ENCODE results near the gene HDDC2. TPM values are rescaled to one million over a fixed set of nuclear protein-coding genes. Genes with fewer than 3 reads are reported as not detected.

HDDC2 gene
- total RNA-seq, 2 experiments from 2014 or later: 75.1 to 119 TPM

DNA sequence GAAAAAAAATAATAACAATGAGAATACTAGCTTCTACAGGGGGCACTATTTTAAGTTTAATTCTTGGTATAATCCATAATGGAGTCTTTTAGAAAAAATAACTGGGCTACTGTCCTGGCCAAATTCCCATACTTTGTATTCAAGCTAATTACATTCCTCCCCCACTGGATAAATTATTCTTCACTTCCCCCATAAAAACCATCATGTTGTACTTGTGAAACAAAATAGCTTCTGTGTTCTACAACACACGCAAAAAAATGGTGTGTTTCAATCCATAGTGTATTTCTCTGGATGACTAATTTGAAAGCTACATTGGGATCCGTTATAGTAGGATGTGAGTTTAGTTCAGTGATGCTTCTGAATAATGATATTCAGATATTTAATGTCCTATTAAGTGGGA, 21.6 kb upstream of the HDDC2 start:
- intact Hi-C loops (cut with micrococcal nuclease; ENCODE audit: unreplicated experiment): no loop called here
- ChIA-PET POLR2A (interaction anchor here (0.5 to 2.1 kb wide), 4 partner anchors 9 to 180 kb away, joined by 3 to 6 read pairs (median 4); no protein-coding TSS in a partner anchor), CTCF (ENCODE audit: unreplicated experiment) (no interaction called here)
- no peak overlapping the region for H3K4me2 ChIP-seq (ENCODE audit: low read length)
- no peaks in the 10 kb centered on the region for H3K9me2 ChIP-seq (ENCODE audit: insufficient read depth, low read length)
- H4K20me1 ChIP-seq (ENCODE audit: insufficient read depth, low read length): no peaks in the 10 kb centered on the region
- H3K27ac ChIP-seq (ENCODE audit: low read depth, low read length, poor library complexity, severe bottlenecking): no peak overlapping the region
- no peaks in the 10 kb centered on the region for H3K79me2 ChIP-seq (ENCODE audit: insufficient read depth, low read depth, low read length)
- no peak overlapping the region for H3K4me3 ChIP-seq (ENCODE audit: low read depth, low read length, poor library complexity, severe bottlenecking)
- H2AFZ ChIP-seq (ENCODE audit: low read length): no peak overlapping the region
- no peaks in the 10 kb centered on the region for H3K4me1 ChIP-seq (ENCODE audit: insufficient read depth, low read length, poor library complexity, severe bottlenecking)
- H3K36me3 ChIP-seq (ENCODE audit: insufficient read depth, low read length): no peaks in the 10 kb centered on the region
- no peaks in the 10 kb centered on the region for H3K9me3 ChIP-seq (ENCODE audit: low read length)
- no TSS peak for BruUV-seq (replicated peaks)
- TF ChIP-seq, protein P1, sequence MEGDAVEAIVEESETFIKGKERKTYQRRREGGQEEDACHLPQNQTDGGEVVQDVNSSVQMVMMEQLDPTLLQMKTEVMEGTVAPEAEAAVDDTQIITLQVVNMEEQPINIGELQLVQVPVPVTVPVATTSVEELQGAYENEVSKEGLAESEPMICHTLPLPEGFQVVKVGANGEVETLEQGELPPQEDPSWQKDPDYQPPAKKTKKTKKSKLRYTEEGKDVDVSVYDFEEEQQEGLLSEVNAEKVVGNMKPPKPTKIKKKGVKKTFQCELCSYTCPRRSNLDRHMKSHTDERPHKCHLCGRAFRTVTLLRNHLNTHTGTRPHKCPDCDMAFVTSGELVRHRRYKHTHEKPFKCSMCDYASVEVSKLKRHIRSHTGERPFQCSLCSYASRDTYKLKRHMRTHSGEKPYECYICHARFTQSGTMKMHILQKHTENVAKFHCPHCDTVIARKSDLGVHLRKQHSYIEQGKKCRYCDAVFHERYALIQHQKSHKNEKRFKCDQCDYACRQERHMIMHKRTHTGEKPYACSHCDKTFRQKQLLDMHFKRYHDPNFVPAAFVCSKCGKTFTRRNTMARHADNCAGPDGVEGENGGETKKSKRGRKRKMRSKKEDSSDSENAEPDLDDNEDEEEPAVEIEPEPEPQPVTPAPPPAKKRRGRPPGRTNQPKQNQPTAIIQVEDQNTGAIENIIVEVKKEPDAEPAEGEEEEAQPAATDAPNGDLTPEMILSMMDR (conservative IDR thresholded peaks at IDR 0.05; ENCODE audit: low read length): no peak
- TF ChIP-seq EZH2phosphoT487 (IDR thresholded peaks at IDR 0.05; ENCODE audit: borderline replicate concordance, low read depth, low read length): no peak
- no peak for DNase-seq (ENCODE audit: low spot score)

DNA sequence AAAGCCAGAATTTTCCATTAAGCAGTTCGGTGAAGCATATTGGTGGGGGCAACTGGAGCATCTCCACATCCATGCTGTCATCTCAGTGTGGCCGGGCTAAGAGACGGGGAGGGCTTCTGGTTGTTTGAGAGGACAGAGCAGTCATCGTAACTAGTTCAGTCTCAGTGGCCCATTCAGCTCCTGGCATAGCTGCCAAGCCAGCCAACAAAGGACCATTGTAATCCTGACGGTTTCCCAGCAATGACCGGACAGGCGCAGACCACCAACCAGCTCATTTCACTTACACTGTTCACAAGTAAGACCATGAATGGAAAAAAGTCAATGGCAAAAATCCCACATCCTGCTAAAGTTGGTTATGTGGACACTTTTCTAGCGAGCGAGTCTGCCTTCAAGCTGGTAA, 14.9 kb upstream of the HDDC2 start:
- Histone ChIP-seq H3K4me1 (ENCODE audit: insufficient read depth, low read length, poor library complexity, severe bottlenecking) (no peaks in the 10 kb centered on the region), H3K36me3 (ENCODE audit: insufficient read depth, low read length) (no peaks in the 10 kb centered on the region), H3K4me2 (ENCODE audit: low read length) (no peak overlapping the region), H3K9me2 (ENCODE audit: insufficient read depth, low read length) (no peaks in the 10 kb centered on the region), H3K27ac (ENCODE audit: low read depth, low read length, poor library complexity, severe bottlenecking) (no peak overlapping the region), H3K9me3 (ENCODE audit: low read length) (no peaks in the 10 kb centered on the region), H4K20me1 (ENCODE audit: insufficient read depth, low read length) (no peaks in the 10 kb centered on the region), H3K4me3 (ENCODE audit: low read depth, low read length, poor library complexity, severe bottlenecking) (no peak overlapping the region), H3K79me2 (ENCODE audit: insufficient read depth, low read depth, low read length) (no peaks in the 10 kb centered on the region), H2AFZ (ENCODE audit: low read length) (no peak overlapping the region)
- ChIA-PET CTCF (ENCODE audit: unreplicated experiment) (no interaction called here), POLR2A (no interaction called here)
- BruUV-seq (replicated peaks): no TSS peak
- TF ChIP-seq EZH2phosphoT487 (IDR thresholded peaks at IDR 0.05; ENCODE audit: borderline replicate concordance, low read depth, low read length): no peak
- TF ChIP-seq, protein P1 (conservative IDR thresholded peaks at IDR 0.05; ENCODE audit: low read length): no peak
- no peak for DNase-seq (ENCODE audit: low spot score)
- intact Hi-C loops (cut with micrococcal nuclease; ENCODE audit: unreplicated experiment): loop anchor here (10.0 kb wide), 1 partner anchor 358 kb away; no protein-coding TSS in a partner anchor

DNA sequence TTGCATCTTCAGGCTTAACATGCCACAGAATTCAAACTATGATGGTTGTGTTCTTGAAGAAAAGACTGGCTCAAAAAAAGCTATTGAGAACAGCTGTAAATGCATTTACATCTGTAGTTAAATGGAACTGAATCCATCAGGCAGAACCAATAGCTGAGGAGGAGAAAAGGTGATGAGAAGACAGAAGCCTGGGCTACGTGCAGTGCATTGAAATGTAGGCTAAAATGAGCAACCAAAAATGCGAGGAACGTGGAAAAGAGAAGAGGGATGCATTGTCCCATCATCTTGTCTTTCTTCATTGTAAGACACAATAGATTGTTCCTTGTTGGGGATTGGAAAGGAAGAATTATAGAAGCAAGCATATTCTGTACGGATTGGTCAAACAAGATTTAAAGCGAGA, 13.8 kb upstream of the HDDC2 start:
- H3K4me3 ChIP-seq (ENCODE audit: low read depth, low read length, poor library complexity, severe bottlenecking): no peak overlapping the region
- no peaks in the 10 kb centered on the region for H3K9me3 ChIP-seq (ENCODE audit: low read length)
- intact Hi-C loops (cut with micrococcal nuclease; ENCODE audit: unreplicated experiment): loop anchor here (10.0 kb wide), 1 partner anchor 359 kb away; no protein-coding TSS in a partner anchor
- TF ChIP-seq, protein P1 (conservative IDR thresholded peaks at IDR 0.05; ENCODE audit: low read length): no peak
- no peak for TF ChIP-seq EZH2phosphoT487 (IDR thresholded peaks at IDR 0.05; ENCODE audit: borderline replicate concordance, low read depth, low read length)
- H3K36me3 ChIP-seq (ENCODE audit: insufficient read depth, low read length): no peaks in the 10 kb centered on the region
- H3K4me1 ChIP-seq (ENCODE audit: insufficient read depth, low read length, poor library complexity, severe bottlenecking): no peaks in the 10 kb centered on the region
- no peak overlapping the region for H3K27ac ChIP-seq (ENCODE audit: low read depth, low read length, poor library complexity, severe bottlenecking)
- no TSS peak for BruUV-seq (replicated peaks)
- H3K79me2 ChIP-seq (ENCODE audit: insufficient read depth, low read depth, low read length): no peaks in the 10 kb centered on the region
- H4K20me1 ChIP-seq (ENCODE audit: insufficient read depth, low read length): no peaks in the 10 kb centered on the region
- DNase-seq (ENCODE audit: low spot score): no peak
- no peaks in the 10 kb centered on the region for H3K9me2 ChIP-seq (ENCODE audit: insufficient read depth, low read length)
- no peak overlapping the region for H2AFZ ChIP-seq (ENCODE audit: low read length)
- CTCF ChIA-PET (ENCODE audit: unreplicated experiment): interaction anchor here (0.9 kb wide), 1 partner anchor 438 kb away, joined by 3 read pairs; no protein-coding TSS in a partner anchor
- no peak overlapping the region for H3K4me2 ChIP-seq (ENCODE audit: low read length)
- POLR2A ChIA-PET: interaction anchor here (0.7 kb wide), 1 partner anchor 748 kb away, joined by 3 read pairs; no protein-coding TSS in a partner anchor
